HG03439 (cell line): ENCODE data around the gene NLGN2.

Source experiments
- ATAC-seq: cut with Tn5 transposase; IDR thresholded peaks from one replicate; pipeline ENCODE4 v1.9.1; 2021; ENCODE audit warnings: mild to moderate bottlenecking, moderate library complexity; ENCODE audit not compliant: unreplicated experiment

The NLGN2 gene

DNA sequence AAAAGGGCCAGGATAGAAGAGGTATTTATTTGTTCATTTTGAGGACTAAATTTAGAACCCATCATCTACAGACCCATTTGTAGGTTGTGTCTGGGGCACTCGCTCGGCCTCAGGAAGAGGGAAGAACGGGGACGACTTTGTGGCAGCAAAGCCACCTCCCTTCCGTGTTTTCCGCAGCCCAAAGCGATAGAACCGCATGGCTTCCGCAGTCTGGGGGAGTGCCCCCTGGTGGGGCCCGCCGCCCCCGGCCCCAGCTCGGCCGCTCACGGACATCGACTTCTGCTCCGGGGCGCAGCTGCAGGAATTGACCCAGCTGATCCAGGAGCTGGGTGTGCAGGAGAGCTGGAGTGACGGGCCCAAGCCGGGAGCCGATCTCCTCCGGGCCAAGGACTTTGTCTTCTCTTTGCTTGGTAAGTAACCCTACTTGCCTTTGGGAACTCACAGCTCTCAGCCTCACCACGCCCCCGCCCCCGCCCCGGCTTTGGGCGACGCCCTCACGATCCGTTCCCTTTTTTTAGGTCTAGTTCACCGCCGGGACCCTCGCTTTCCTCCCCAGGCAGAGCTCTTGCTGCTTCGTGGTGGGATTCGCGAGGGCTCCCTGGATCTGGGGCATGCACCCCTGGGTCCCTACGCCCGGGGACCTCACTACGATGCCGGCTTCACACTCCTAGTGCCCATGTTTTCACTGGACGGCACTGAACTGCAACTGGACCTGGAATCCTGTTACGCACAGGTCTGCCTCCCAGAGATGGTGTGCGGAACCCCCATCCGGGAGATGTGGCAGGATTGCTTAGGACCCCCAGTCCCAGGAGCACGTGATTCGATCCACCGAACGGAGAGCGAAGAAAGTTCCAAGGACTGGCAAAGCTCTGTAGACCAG lies 28.3 kb downstream of the NLGN2 start:
- ATAC-seq, result no peak

DNA sequence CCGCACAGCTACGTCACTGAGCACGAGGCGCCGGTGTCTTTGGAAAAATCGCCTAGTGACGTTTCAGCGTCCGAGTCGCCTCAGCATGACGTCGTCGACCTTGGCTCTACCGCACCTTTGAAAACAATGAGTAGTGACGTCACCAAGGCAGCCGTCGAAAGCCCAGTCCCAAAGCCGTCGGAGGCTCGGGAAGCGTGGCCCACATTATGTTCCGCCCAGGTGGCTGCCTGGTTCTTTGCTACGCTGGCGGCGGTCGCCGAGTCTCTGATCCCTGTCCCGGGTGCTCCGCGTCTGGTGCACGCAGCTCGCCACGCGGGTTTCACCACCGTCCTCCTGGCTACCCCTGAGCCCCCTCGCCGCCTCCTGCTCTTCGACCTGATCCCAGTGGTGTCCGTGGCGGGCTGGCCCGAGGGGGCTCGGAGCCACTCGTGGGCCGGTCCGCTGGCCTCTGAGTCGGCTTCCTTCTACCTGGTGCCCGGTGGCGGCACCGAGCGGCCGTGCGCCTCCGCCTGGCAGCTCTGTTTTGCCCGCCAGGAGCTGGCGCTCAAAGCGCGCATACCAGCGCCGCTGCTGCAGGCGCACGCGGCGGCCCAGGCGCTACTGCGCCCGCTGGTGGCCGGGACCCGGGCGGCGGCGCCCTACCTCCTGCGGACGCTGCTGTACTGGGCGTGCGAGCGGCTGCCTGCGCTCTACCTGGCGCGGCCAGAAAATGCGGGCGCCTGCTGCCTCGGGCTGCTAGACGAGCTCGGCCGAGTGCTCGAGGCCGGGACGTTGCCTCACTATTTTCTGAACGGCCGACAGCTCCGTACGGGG lies 29.1 kb downstream of the NLGN2 start:
- no peak for ATAC-seq

DNA sequence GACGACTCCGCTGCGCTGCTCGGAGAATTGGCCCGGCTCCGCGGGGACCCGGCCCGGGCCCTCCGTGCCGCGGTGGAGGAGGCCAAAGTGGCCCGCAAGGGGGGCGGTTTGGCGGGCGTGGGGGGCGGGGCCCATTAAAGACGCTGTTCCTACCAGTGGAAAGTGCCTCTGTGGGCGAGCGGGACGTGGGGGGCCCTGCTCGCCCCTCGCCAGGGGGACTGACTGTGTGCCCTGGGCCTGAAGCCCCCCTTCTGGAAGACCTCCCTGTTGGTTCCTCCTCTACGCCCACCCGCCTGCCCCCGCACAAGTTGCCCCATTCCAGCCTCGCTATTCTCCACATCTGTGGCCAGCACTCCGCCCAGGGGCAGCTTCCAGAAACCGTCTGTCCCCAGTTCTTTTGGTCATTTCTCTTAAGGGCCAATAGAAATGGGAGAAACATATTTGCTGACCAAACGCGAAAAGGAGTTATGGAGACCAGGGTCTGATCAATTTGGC lies 29.8 kb downstream of the NLGN2 start:
- no peak for ATAC-seq

DNA sequence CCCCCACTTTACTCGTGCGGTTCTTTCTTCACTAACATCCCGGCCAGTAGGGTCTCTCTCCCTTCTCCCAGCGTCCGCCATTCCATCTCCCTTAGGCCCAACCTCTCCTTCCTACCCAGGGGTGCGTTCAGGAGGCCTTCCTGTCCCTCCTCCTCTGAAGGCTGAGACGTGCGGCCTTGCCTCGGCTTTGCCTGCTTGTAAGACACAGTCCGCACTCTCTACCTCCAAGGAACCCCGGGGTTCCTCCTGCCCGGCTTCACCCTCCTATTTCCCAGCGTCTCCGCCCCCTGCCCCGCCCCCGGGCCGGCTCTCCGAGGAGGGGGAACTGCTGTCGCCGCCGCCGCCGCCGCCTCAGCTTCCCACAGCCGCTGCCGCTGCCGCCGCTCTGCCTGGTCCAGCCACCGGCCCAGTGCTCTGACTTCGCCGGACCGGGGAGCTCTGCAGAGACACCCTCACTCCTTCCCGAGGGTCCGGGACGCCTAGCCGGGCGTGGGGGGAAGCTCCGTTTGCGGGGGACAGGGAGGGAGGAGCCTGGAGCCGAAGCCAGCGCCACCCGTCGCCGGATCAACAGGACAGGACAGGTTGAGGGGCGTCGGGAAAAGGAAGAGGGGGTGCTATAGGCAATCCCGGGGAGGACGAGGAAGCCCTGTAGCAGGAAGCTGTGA lies 30.4 kb downstream of the NLGN2 start:
- no peak for ATAC-seq

DNA sequence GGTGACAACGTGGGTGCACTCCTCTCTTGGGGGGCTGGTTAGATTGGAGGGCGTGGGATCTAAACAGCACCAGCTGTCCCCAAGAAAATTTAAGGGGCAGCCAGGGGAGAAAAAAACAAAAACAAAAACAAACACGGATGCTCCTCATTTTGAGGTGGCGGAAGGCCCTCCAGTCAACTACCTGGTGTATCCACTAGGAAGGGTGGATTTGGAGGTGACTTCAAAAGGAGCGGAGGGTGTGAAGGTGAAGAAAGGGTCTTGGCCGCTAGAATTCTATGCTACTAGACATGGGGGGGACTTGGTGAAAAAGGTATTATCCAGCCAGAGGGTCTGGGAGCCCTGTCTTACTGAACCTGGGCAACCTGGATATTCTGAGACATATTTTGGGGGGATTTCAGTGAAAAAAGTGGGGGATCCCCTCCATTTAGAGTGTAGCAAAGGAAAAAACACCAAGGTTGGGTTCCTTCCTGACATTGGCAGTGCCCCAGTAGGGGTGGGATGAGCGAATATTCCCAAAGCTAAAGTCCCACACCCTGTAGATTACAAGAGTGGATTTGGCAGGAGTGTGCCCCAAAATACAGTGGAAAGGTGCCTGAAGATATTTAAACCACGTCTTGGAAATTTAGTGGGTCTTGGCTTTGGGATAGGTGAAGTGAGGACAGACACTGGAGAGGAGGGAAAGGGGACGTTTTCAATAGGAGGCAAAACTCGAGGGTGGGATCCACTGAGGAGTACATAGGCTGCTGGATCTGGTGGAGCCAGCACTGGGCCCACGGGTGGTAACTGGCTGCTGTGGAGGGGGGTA lies 31.2 kb downstream of the NLGN2 start:
- no peak for ATAC-seq

DNA sequence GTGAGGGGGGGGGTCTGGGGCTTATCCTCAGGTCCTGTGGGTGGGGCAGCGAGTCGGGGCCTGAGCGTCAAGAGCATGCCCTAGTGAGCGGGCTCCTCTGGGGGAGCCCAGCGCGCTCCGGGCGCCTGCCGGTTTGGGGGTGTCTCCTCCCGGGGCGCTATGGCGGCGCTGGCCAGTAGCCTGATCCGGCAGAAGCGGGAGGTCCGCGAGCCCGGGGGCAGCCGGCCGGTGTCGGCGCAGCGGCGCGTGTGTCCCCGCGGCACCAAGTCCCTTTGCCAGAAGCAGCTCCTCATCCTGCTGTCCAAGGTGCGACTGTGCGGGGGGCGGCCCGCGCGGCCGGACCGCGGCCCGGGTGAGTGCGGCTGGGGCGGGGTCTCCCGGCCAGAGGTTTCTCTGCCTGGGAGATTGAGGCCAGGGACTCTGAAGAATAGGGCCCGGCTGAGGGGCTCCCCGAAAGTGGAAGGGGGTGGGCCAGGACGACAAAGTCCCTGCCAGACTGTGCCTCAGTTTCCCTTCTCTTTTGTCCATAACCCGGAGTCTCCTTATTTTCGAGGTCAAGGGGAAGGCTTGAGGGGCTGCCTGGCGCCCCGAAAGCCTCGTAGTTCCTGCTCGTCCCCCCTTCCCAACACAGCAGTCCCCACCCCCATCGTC lies 31.9 kb downstream of the NLGN2 start, which contains the start of gene FGF11:
FGF11 (plus strand) TSS at position 51 of the 651 bp plus-strand sequence; CDS start at position 160, 109 bp downstream.
- ATAC-seq, result no peak

DNA sequence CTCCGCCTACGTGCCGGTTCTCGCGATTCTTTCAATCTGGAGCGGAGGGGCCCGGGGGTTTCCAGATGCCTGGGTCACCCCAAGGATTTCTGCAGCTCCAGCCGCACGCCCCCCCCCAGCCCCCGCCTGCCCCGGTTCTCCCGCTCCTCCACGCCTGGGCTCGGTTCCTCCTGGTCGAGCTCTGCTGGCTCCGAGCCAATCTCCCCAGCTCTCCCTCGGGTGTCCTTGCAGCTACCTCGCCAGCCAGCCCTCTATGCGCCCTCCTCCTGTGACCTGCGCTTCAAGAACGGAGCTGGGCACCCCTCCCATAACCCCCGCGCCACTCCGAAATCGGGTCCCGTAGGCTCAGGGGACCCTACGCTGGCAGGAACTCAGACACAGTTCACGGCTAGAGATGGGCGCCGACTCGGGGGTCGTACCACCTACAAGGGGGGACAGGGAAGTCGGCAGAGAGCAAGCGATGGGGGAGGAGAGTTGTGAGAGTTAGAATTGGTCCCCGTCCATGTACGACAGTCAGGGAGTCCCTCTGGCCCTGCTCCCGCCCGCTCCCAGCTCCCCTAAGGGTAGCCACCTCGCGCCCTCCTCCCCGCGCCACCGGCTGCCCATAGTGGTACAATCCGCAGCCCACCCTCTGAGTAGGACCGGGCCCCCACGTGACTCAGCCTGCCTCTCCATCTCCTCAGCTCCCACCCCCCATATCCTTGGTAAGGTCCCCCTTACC lies 32.6 kb downstream of the NLGN2 start:
- no peak for ATAC-seq

DNA sequence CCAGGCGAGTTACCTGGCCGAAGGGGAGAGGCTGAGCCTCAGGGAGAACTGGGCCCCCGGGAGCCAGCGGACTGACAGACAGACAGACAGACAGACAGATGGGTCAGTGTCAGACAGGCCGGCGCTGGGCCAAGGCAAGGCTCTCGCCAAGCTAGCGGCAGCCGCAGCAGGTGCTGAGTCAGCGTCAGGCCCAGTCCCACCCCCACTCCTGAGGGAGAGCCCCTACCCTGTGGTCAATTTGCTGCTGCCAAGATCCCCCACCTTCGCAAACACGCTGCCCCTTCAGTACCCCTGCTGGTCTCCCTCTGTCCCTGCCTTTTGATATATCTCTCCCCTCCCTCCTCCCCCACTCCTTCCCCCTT lies 33.2 kb downstream of the NLGN2 start:
- no peak for ATAC-seq

DNA sequence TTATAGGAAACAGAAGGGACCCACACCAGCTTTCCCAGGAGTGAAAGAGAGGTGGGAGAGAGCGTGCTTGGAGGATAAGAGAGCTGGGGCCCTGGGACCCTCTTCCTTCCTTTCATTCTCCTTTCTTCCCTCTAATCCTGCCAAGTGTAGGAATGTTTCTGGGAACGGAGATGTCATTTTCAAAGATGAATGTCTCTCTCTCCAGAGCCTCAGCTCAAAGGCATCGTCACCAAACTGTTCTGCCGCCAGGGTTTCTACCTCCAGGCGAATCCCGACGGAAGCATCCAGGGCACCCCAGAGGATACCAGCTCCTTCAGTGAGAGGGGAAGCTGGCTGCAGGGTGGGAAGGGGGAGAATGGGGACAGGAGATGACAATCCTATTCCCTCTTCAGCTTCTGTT lies 33.6 kb downstream of the NLGN2 start:
- ATAC-seq, result no peak

DNA sequence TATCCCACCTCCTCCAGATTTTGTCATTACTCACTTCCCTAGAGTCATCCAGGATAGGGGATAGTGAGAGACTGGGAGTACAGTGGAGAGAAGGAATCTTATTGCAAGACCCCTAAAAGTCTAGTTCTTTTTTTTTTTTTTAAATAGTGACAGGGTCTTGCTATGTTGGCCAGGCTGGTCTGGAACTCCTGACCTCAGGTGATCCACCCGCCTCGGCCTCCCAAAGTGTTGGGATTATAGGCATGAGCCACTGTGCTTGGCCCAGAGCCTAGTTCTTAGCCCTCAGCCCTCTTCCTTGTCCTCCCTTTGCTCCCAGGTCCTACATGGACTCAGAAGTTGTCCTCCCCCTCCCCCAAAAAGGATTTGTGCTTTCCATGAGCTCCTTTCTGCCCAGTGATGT lies 34.5 kb downstream of the NLGN2 start:
- no peak for ATAC-seq

DNA sequence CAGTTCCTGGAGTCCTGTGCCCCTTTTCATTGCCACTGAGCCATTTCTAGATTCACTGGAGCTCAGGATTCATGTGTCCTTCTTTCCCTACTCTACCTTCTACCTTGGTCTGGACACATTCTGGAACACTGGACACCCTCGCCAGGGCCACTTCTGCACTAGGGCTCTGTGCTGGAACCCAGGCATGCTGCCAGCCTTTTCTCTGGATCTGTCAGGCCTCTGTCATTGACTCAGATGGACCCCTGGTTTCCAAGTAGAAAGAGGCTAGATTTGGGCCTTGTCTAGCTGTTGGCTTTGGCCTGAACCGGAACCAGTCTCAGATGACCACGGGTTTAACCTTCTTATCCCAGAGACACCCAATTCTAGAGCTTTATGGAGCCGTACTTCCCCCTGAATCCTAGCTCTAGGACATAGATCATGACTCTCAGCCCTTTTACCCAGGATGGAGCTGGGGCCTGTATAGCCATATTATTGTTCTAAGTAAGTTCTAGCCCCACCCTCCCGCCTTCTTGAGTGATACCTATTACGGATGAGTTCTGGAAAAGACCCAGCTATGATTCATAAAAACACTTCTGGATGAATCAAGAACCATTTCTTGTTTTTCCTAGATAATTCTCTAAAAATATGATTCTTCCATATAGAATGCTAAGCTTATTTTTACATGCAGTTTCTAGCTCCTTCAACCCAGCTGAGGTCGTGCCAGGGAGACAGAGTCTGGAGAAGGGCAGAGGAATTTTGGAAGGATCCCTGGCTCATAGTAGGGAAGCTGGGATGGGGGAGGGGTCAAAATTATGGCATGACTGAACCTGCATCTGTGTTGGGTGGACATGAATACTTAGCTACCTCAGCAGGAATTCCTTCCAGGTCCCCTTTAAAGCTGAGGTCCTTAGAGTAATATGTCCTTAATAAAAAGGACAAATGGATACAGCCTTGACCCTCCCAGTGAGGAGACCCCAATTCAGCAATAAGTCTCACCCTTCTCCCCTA lies 36.1 kb downstream of the NLGN2 start:
- no peak for ATAC-seq

DNA sequence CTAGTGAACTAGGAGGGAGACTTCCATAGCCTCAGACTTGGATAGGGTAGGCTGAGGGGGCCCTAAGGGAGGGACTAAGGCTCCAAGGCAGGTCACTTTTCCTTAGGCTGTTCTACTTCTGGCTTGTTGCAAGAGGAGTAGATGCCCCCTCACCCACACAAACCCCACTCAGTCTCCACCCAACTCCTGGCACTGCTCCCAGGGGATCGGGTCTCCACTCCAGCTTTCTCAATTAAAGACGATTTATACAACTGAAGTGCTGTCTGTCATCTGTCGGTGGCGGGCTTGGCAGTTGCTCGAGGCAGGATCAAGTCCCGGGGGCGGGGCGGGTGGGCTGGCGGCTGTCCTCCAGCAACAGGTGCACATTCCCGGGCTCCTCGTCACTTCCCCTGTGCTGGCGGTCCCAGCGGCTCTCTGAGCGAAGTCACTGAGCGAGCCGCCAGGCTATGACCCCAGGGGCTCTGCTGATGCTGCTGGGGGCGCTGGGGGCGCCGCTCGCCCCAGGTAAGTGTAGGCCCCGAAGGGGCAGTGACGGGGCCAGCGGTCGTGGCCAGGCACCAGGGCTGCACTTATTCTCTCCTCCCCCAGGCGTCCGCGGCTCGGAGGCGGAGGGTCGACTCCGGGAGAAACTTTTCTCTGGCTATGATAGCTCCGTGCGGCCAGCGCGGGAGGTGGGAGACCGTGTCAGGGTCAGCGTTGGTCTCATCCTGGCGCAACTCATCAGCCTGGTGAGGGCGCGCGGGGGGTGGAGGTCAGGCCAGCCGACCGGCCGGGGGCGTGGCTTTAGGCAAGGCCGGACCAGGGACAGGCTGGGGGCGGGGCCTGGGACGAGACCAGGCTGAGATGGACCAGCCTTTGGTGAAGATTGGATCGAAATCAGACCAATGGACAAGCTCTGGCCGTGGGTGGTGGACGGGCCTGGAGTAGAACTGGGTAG lies 37.3 kb downstream of the NLGN2 start, which contains the start of gene CHRNB1:
CHRNB1 (plus strand) TSS at position 380 of the 937 bp plus-strand sequence; CDS start at position 447, 67 bp downstream.
- peak; percentile 41 for ATAC-seq

DNA sequence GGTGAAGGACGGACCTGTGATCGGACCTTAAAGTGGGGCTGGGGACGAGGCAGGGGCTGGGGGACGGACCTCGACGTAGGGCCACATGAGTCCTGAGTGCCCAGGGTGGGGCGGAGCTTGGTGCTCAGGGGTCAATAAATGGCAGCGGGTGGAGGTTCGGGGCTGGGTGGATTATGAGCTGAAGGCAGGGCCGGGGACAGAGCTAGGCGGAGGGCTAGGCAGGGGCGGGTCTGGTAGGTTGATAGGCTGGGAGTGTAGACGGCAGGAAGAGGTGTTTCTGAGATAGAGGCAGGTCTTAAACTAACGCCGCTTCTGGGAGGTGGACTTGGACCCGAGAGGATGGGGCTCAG lies 37.9 kb downstream of the NLGN2 start:
- peak; percentile 17 for ATAC-seq

DNA sequence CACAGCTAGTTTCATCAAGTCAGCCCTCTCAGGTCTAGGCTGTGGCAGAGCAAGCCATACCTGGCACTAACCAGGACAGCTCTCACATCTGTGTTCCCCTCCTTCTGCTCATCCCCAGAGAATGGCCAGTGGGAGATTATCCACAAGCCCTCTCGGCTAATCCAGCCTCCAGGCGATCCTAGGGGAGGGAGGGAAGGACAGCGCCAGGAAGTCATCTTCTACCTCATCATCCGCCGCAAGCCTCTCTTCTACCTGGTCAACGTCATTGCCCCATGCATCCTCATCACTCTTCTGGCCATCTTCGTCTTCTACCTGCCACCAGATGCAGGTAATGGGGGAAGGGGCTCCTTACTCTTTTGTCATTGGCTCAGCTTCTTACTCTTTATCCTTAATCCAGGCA lies 40.8 kb downstream of the NLGN2 start:
- ATAC-seq, result no peak

DNA sequence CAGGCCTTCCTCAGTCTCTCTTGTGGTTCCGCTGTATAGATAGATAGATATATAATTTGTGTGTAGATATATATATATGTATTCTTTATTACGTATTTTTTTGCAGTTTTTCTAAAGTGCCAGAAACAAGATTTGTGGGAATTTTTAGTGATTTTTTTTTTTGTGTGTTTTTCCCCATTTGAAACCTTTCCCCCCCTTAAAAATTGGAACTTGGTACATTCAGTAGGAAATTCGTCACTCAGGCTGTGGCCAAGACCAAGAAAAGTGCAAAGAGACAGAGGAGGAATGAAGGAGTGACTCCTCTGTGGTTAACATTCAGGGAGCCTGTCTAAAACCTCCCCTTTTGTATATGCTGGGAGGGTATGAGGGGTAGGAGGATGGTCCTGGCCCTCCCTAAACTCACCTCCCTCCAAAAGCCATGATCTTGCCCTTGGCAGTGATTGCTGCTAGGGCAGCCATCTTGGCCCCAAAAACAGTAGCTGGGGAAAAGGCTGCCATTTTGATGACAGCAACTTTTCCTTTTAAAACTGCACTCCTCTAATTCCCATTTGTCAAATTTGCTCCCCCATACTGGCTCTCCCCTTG lies 52.4 kb downstream of the NLGN2 start:
- no peak for ATAC-seq

DNA sequence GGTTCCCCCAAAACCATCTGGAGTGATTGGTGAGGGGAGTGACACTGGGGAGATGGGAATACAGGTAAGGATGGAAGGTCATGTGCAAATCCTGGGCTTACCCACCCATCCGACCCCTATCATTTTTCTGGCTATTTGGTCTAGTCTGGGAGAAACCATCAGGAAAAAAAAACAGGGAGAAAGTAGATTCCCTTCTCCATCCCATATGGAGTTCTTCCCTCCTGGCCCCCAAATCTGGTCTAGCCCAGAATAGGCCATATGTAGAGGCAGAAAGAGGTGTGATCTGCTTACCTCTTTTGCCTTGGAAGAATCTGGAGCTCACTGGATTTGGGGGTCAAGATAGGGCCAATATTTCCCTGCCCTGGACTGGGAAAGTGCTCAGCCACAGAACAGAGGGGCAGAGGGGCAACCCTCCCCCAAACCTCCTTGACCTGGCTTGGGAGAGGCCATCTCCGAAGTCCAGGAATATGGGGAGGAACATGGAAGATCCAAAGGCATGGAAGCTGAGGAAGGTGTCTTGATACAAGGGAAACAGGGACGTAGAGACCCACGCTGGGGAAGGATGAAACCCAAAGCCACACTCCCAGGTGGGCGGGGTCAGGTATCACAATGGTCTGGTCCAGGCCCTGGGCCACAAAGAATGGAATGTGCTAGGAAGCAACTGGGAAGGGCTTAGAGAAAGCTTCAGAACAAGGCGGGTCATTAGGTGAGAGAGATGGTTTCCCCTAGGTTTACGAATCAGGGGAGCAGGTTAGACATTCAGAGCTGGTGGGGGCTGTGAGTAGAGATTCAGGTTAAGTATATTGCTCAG lies 53.4 kb downstream of the NLGN2 start:
- no peak for ATAC-seq
